HCT116 (cell line): ENCODE data around the gene AMZ2.

Experiments
- CEBPB ChIP-seq: IDR thresholded peaks from 2 replicates; pipeline ENCODE4 v1.6.1; 2012; ENCODE audit warnings: low read depth
- CTCF ChIP-seq, 3 experiments: fragments of 200-600 bp in 1 of 3; sonication (generic) in 1 of 3; IDR thresholded peaks in 2 of 3; conservative IDR thresholded peaks in 1 of 3; 2 replicates each; pipeline ENCODE4 v1.5.1; 2012 to 2017; ENCODE audit warnings: low read depth in 2 of 3, low read length in 2 of 3, antibody characterized with exemption in 1 of 3, borderline replicate concordance in 1 of 3, control low read depth in 1 of 3, mild to moderate bottlenecking in 1 of 3, mixed read lengths in 1 of 3, mixed run types in 1 of 3, moderate library complexity in 1 of 3; ENCODE audit not compliant: insufficient read depth in 1 of 3
- JUND ChIP-seq: IDR thresholded peaks from 2 replicates; pipeline ENCODE4 v1.6.1; 2012
- MAX ChIP-seq: IDR thresholded peaks from 2 replicates; pipeline ENCODE4 v1.6.1; 2012
- POLR2A ChIP-seq: IDR thresholded peaks from 2 replicates; pipeline ENCODE4 v1.7.0; 2011; ENCODE audit warnings: borderline replicate concordance; ENCODE audit not compliant: insufficient read depth, insufficient read length; ENCODE audit errors: extremely low read depth
- POLR2AphosphoS5 ChIP-seq: IDR thresholded peaks from 2 replicates; pipeline ENCODE4 v1.6.1; 2011; ENCODE audit warnings: mild to moderate bottlenecking, low read depth, low read length, moderate library complexity
- REST ChIP-seq: IDR thresholded peaks from 2 replicates; pipeline ENCODE4 v1.6.1; 2012; ENCODE audit warnings: low read depth
- SIN3A ChIP-seq: IDR thresholded peaks from 2 replicates; pipeline ENCODE4 v1.6.1; 2012; ENCODE audit warnings: low read depth
- YY1 ChIP-seq: IDR thresholded peaks from 2 replicates; pipeline ENCODE4 v1.6.1; 2011; ENCODE audit warnings: low read length, low read depth, moderate library complexity, mild to moderate bottlenecking; ENCODE audit not compliant: insufficient replicate concordance; ENCODE audit errors: extremely low read depth

- TF ChIP-seq CTCF (IDR thresholded peaks at IDR 0.05 in 2 of 3, conservative IDR thresholded peaks at IDR 0.05 in 1 of 3; ENCODE audit: borderline replicate concordance in 1 of 3, insufficient read depth in 1 of 3, low read depth in 2 of 3, low read length in 2 of 3) (no peak), CEBPB (no peak), POLR2A (no peak), POLR2AphosphoS5 (no peak), YY1 (no peak), SIN3A (no peak), MAX (no peak), JUND (no peak), REST (no peak)
Observed at GRCh38 chr17:68305142-68305541, 57.3 kb downstream of the AMZ2 start.
